ENCODE data around the gene CASP1.

DNA sequence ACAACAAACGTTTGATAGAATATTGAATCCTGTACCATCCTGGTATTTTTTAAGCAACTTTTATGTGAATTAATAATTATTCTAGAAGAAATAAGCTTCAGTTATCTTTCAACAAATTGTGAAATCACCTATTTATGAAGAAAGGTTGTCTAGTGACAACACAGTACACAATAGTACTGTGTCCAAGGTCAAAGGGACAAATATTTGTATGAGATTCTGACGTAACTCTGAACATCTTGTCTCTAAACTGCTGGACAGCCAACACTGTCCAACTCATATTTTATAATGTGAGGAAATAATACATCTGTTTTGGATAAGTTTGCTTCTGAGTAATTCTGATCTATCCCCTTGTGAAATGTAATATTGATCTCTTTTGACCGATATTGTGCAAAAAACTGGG, 30.9 kb downstream of the CASP1 start:
- no peak for TF ChIP-seq POLR2A (IDR thresholded peaks at IDR 0.05)
- TF ChIP-seq, protein P1, sequence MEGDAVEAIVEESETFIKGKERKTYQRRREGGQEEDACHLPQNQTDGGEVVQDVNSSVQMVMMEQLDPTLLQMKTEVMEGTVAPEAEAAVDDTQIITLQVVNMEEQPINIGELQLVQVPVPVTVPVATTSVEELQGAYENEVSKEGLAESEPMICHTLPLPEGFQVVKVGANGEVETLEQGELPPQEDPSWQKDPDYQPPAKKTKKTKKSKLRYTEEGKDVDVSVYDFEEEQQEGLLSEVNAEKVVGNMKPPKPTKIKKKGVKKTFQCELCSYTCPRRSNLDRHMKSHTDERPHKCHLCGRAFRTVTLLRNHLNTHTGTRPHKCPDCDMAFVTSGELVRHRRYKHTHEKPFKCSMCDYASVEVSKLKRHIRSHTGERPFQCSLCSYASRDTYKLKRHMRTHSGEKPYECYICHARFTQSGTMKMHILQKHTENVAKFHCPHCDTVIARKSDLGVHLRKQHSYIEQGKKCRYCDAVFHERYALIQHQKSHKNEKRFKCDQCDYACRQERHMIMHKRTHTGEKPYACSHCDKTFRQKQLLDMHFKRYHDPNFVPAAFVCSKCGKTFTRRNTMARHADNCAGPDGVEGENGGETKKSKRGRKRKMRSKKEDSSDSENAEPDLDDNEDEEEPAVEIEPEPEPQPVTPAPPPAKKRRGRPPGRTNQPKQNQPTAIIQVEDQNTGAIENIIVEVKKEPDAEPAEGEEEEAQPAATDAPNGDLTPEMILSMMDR (IDR thresholded peaks at IDR 0.05) = no peak
